Erythroblast (primary cell): Measurements from ENCODE around the gene LRRC59.

Experiments used
- GATA1 ChIP-seq: IDR thresholded peaks from 2 replicates; pipeline ENCODE4 v1.6.1; 2011; ENCODE audit warnings: low read depth, mild to moderate bottlenecking, control low read depth, low read length, moderate library complexity
- POLR2A ChIP-seq: IDR thresholded peaks from 2 replicates; pipeline ENCODE4 v1.6.1; 2011; ENCODE audit warnings: mild to moderate bottlenecking, low read length

GRCh38 chr17:50354776-50355175 is 42.5 kb downstream of the LRRC59 start:
- TF ChIP-seq POLR2A (no peak), GATA1 (no peak)
